Measurements from ENCODE around the gene KRT38. TPM values are rescaled to one million over a fixed set of nuclear protein-coding genes. Genes with fewer than 3 reads are reported as not detected.
"Not testable (repeated sequence)": the region's sequence is repeated elsewhere in the genome, so short reads cannot be mapped to it uniquely, and the experiment has no call there.

Gene KRT38
- polyA plus RNA-seq, 4 donors: not detected

- Histone ChIP-seq H3K4me1 (ENCODE audit: control insufficient read depth in 3 of 3, insufficient read depth in 2 of 3, low read depth in 1 of 3, low read length in 2 of 3) (no peaks in the 10 kb centered on the region), H3K36me3 (ENCODE audit: control insufficient read depth in 3 of 3, insufficient read depth in 2 of 3, low read depth in 1 of 3, low read length in 3 of 3) (no peaks in the 10 kb centered on the region), H3K4me3 (ENCODE audit: low read depth in 1 of 3, low read length in 3 of 3) (no peak overlapping the region), H3K9me3 (ENCODE audit: control insufficient read depth in 2 of 2, insufficient read depth in 1 of 2, low read depth in 1 of 2, low read length in 1 of 2) (no peaks in the 10 kb centered on the region), H3K27ac (ENCODE audit: low read depth in 1 of 3, low read length in 2 of 3) (no peak overlapping the region), H3K27me3 (ENCODE audit: control insufficient read depth in 3 of 3, insufficient read depth in 3 of 3, low read length in 3 of 3) (peaks cover 0 to 3% (median 2%) of the 10 kb centered on the region in 3 donors)
- peak in 1 of 2 donors; percentile 11 for DNase-seq
- 45 to 55% (median 49%) methylated on average over 5 of the region's 5 CpGs for WGBS, 3 donors
- FAIRE-seq: no peak
These were observed 34.6 kb downstream of the KRT38 start for GRCh38 chr17:41406205-41406604.

- no peak overlapping the region for H3K4me3 ChIP-seq (ENCODE audit: low read depth in 1 of 3, low read length in 3 of 3)
- no peak overlapping the region for H3K27ac ChIP-seq (ENCODE audit: low read depth in 1 of 3, low read length in 2 of 3)
- 50 to 64% (median 52%) methylated on average over 7 of the region's 7 CpGs for WGBS, 3 donors
- FAIRE-seq (no peak), DNase-seq (no peak)
- no peaks in the 10 kb centered on the region for H3K9me3 ChIP-seq (ENCODE audit: control insufficient read depth in 2 of 2, insufficient read depth in 1 of 2, low read depth in 1 of 2, low read length in 1 of 2)
- peaks cover 0 to 3% (median 2%) of the 10 kb centered on the region in 3 donors for H3K27me3 ChIP-seq (ENCODE audit: control insufficient read depth in 3 of 3, insufficient read depth in 3 of 3, low read length in 3 of 3)
- no peaks in the 10 kb centered on the region for H3K36me3 ChIP-seq (ENCODE audit: control insufficient read depth in 3 of 3, insufficient read depth in 2 of 3, low read depth in 1 of 3, low read length in 3 of 3)
- H3K4me1 ChIP-seq (ENCODE audit: control insufficient read depth in 3 of 3, insufficient read depth in 2 of 3, low read depth in 1 of 3, low read length in 2 of 3): no peaks in the 10 kb centered on the region
These were observed 36.6 kb downstream of the KRT38 start for GRCh38 chr17:41404024-41404671.

- Histone ChIP-seq H3K9me3 (ENCODE audit: control insufficient read depth in 2 of 2, insufficient read depth in 1 of 2, low read depth in 1 of 2, low read length in 1 of 2) (no peaks in the 10 kb centered on the region), H3K4me3 (ENCODE audit: low read depth in 1 of 3, low read length in 3 of 3) (no peak overlapping the region), H3K36me3 (ENCODE audit: control insufficient read depth in 3 of 3, insufficient read depth in 2 of 3, low read depth in 1 of 3, low read length in 3 of 3) (no peaks in the 10 kb centered on the region), H3K27me3 (ENCODE audit: control insufficient read depth in 3 of 3, insufficient read depth in 3 of 3, low read length in 3 of 3) (peaks cover 0 to 3% (median 2%) of the 10 kb centered on the region in 3 donors), H3K4me1 (ENCODE audit: control insufficient read depth in 3 of 3, insufficient read depth in 2 of 3, low read depth in 1 of 3, low read length in 2 of 3) (no peaks in the 10 kb centered on the region), H3K27ac (ENCODE audit: low read depth in 1 of 3, low read length in 2 of 3) (no peak overlapping the region)
- WGBS, 3 donors: 64 to 69% (median 66%) methylated on average over 4 of the region's 4 CpGs
- FAIRE-seq (no peak), DNase-seq (no peak)
These were observed 37.3 kb downstream of the KRT38 start for GRCh38 chr17:41403404-41404023.

GRCh38 chr17:41402161-41402560 lies 38.6 kb downstream of the KRT38 start:
- Histone ChIP-seq H3K36me3 (ENCODE audit: control insufficient read depth in 3 of 3, insufficient read depth in 2 of 3, low read depth in 1 of 3, low read length in 3 of 3) (no peaks in the 10 kb centered on the region), H3K27me3 (ENCODE audit: control insufficient read depth in 3 of 3, insufficient read depth in 3 of 3, low read length in 3 of 3) (peaks cover 0 to 2% (median 0%) of the 10 kb centered on the region in 3 donors), H3K4me3 (ENCODE audit: low read depth in 1 of 3, low read length in 3 of 3) (no peak overlapping the region), H3K27ac (ENCODE audit: low read depth in 1 of 3, low read length in 2 of 3) (no peak overlapping the region), H3K9me3 (ENCODE audit: control insufficient read depth in 2 of 2, insufficient read depth in 1 of 2, low read depth in 1 of 2, low read length in 1 of 2) (no peaks in the 10 kb centered on the region), H3K4me1 (ENCODE audit: control insufficient read depth in 3 of 3, insufficient read depth in 2 of 3, low read depth in 1 of 3, low read length in 2 of 3) (no peaks in the 10 kb centered on the region)
- no peak for DNase-seq
- FAIRE-seq: no peak
- WGBS, 3 donors: 88 to 94% (median 93%) methylated on average over 5 of the region's 5 CpGs

- H3K9me3 ChIP-seq (ENCODE audit: control insufficient read depth in 2 of 2, insufficient read depth in 1 of 2, low read depth in 1 of 2, low read length in 1 of 2): peaks cover 0 to 3% of the 10 kb centered on the region in 2 donors
- H3K4me3 ChIP-seq (ENCODE audit: low read depth in 1 of 3, low read length in 3 of 3): no peak within 1 kb of the TSS
- no peaks in the 10 kb centered on the region for H3K36me3 ChIP-seq (ENCODE audit: control insufficient read depth in 3 of 3, insufficient read depth in 2 of 3, low read depth in 1 of 3, low read length in 3 of 3)
- WGBS, 3 donors: 86 to 97% (median 89%) methylated on average over 14 to 16 of the region's 16 CpGs
- DNase-seq (no peak), FAIRE-seq (no peak)
- H3K27me3 ChIP-seq (ENCODE audit: control insufficient read depth in 3 of 3, insufficient read depth in 3 of 3, low read length in 3 of 3): peaks cover 0 to 5% (median 0%) of the 10 kb centered on the region in 3 donors
- no peak within 1 kb of the TSS for H3K27ac ChIP-seq (ENCODE audit: low read depth in 1 of 3, low read length in 2 of 3)
- H3K4me1 ChIP-seq (ENCODE audit: control insufficient read depth in 3 of 3, insufficient read depth in 2 of 3, low read depth in 1 of 3, low read length in 2 of 3): no peaks in the 10 kb centered on the region
These were observed 43.7 kb downstream of the KRT38 start, which contains the start of gene KRT31 for GRCh38 chr17:41396996-41397660. KRT31 (minus strand) TSS chr17:41397608; CDS start chr17:41397539, 69 bp downstream.

- Histone ChIP-seq H3K36me3 (ENCODE audit: control insufficient read depth in 3 of 3, insufficient read depth in 2 of 3, low read depth in 1 of 3, low read length in 3 of 3) (no peaks in the 10 kb centered on the region), H3K27ac (ENCODE audit: low read depth in 1 of 3, low read length in 2 of 3) (no peak overlapping the region), H3K4me1 (ENCODE audit: control insufficient read depth in 3 of 3, insufficient read depth in 2 of 3, low read depth in 1 of 3, low read length in 2 of 3) (no peaks in the 10 kb centered on the region), H3K27me3 (ENCODE audit: control insufficient read depth in 3 of 3, insufficient read depth in 3 of 3, low read length in 3 of 3) (peaks cover 0 to 5% (median 0%) of the 10 kb centered on the region in 3 donors), H3K9me3 (ENCODE audit: control insufficient read depth in 2 of 2, insufficient read depth in 1 of 2, low read depth in 1 of 2, low read length in 1 of 2) (peaks cover 0 to 3% of the 10 kb centered on the region in 2 donors), H3K4me3 (ENCODE audit: low read depth in 1 of 3, low read length in 3 of 3) (no peak overlapping the region)
- DNase-seq (no peak), FAIRE-seq (no peak)
- 86 to 90% (median 88%) methylated on average over 7 of the region's 7 CpGs for WGBS, 3 donors
These were observed 44.4 kb downstream of the KRT38 start for GRCh38 chr17:41396340-41396739.

- no peak for FAIRE-seq
- WGBS, 3 donors: 88 to 93% (median 93%) methylated on average over 1 of the region's 1 CpG
- H3K36me3 ChIP-seq (ENCODE audit: control insufficient read depth in 3 of 3, insufficient read depth in 2 of 3, low read depth in 1 of 3, low read length in 3 of 3): no peaks in the 10 kb centered on the region
- peaks cover 0 to 3% of the 10 kb centered on the region in 2 donors for H3K9me3 ChIP-seq (ENCODE audit: control insufficient read depth in 2 of 2, insufficient read depth in 1 of 2, low read depth in 1 of 2, low read length in 1 of 2)
- DNase-seq: no peak
- H3K27me3 ChIP-seq (ENCODE audit: control insufficient read depth in 3 of 3, insufficient read depth in 3 of 3, low read length in 3 of 3): peaks cover 0 to 5% (median 0%) of the 10 kb centered on the region in 3 donors
- H3K4me3 ChIP-seq (ENCODE audit: low read depth in 1 of 3, low read length in 3 of 3): no peak overlapping the region
- no peak overlapping the region for H3K27ac ChIP-seq (ENCODE audit: low read depth in 1 of 3, low read length in 2 of 3)
- no peaks in the 10 kb centered on the region for H3K4me1 ChIP-seq (ENCODE audit: control insufficient read depth in 3 of 3, insufficient read depth in 2 of 3, low read depth in 1 of 3, low read length in 2 of 3)
These were observed 45.2 kb downstream of the KRT38 start for GRCh38 chr17:41395611-41396010.

GRCh38 chr17:41395044-41395443 lies 45.7 kb downstream of the KRT38 start:
- FAIRE-seq; H3K27me3 ChIP-seq (ENCODE audit: control insufficient read depth in 3 of 3, insufficient read depth in 3 of 3, low read length in 3 of 3); H3K36me3 ChIP-seq (ENCODE audit: control insufficient read depth in 3 of 3, insufficient read depth in 2 of 3, low read depth in 1 of 3, low read length in 3 of 3); DNase-seq; H3K4me1 ChIP-seq (ENCODE audit: control insufficient read depth in 3 of 3, insufficient read depth in 2 of 3, low read depth in 1 of 3, low read length in 2 of 3); H3K27ac ChIP-seq (ENCODE audit: low read depth in 1 of 3, low read length in 2 of 3); H3K9me3 ChIP-seq (ENCODE audit: control insufficient read depth in 2 of 2, insufficient read depth in 1 of 2, low read depth in 1 of 2, low read length in 1 of 2); H3K4me3 ChIP-seq (ENCODE audit: low read depth in 1 of 3, low read length in 3 of 3): not testable (repeated sequence)
- WGBS, 3 donors: 86 to 91% (median 88%) methylated on average over 8 to 12 of the region's 12 CpGs

Data from small intestine (tissue), 7 donors.